ENCODE measurements around the gene SYT5.

DNA sequence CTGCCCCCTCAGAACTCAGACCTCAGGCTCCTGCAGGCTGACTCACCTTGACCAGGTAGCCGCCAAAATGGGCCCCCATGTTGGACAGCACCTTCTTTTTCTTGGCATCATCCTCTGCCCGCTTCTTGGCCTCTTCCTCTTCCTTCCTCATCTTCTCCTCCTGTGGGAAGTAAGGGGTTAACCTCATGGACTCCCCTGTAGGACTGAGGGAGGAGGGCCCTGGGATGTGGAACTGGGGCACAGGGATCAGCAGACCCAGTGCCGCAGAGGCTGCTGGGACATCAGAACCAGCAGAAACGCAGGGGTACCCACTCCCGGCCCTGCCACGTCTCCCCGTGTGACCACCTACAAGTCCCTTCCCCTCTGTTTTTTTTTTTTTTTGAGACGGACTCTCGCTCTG is 42.2 kb downstream of the SYT5 start:
- TF ChIP-seq NR3C1 (CRISPR knock-in tag; IDR thresholded peaks at IDR 0.05) (no peak), TAL1 (IDR thresholded peaks at IDR 0.05) (no peak), ZNF146 (CRISPR knock-in tag; IDR thresholded peaks at IDR 0.05; ENCODE audit: unreplicated experiment) (no peak), ZNF274 (IDR thresholded peaks at IDR 0.05; ENCODE audit: borderline replicate concordance, low read depth, low read length) (no peak)
- TF ChIP-seq, protein P1, sequence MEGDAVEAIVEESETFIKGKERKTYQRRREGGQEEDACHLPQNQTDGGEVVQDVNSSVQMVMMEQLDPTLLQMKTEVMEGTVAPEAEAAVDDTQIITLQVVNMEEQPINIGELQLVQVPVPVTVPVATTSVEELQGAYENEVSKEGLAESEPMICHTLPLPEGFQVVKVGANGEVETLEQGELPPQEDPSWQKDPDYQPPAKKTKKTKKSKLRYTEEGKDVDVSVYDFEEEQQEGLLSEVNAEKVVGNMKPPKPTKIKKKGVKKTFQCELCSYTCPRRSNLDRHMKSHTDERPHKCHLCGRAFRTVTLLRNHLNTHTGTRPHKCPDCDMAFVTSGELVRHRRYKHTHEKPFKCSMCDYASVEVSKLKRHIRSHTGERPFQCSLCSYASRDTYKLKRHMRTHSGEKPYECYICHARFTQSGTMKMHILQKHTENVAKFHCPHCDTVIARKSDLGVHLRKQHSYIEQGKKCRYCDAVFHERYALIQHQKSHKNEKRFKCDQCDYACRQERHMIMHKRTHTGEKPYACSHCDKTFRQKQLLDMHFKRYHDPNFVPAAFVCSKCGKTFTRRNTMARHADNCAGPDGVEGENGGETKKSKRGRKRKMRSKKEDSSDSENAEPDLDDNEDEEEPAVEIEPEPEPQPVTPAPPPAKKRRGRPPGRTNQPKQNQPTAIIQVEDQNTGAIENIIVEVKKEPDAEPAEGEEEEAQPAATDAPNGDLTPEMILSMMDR (IDR thresholded peaks at IDR 0.05 in 2 of 3, conservative IDR thresholded peaks at IDR 0.05 in 1 of 3; ENCODE audit: insufficient read depth in 2 of 3, low read depth in 1 of 3, low read length in 3 of 3): no peak
- TF ChIP-seq, protein P2, sequence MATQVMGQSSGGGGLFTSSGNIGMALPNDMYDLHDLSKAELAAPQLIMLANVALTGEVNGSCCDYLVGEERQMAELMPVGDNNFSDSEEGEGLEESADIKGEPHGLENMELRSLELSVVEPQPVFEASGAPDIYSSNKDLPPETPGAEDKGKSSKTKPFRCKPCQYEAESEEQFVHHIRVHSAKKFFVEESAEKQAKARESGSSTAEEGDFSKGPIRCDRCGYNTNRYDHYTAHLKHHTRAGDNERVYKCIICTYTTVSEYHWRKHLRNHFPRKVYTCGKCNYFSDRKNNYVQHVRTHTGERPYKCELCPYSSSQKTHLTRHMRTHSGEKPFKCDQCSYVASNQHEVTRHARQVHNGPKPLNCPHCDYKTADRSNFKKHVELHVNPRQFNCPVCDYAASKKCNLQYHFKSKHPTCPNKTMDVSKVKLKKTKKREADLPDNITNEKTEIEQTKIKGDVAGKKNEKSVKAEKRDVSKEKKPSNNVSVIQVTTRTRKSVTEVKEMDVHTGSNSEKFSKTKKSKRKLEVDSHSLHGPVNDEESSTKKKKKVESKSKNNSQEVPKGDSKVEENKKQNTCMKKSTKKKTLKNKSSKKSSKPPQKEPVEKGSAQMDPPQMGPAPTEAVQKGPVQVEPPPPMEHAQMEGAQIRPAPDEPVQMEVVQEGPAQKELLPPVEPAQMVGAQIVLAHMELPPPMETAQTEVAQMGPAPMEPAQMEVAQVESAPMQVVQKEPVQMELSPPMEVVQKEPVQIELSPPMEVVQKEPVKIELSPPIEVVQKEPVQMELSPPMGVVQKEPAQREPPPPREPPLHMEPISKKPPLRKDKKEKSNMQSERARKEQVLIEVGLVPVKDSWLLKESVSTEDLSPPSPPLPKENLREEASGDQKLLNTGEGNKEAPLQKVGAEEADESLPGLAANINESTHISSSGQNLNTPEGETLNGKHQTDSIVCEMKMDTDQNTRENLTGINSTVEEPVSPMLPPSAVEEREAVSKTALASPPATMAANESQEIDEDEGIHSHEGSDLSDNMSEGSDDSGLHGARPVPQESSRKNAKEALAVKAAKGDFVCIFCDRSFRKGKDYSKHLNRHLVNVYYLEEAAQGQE (IDR thresholded peaks at IDR 0.05; ENCODE audit: borderline replicate concordance): no peak
- TF ChIP-seq, protein P2 (CRISPR knock-in tag; IDR thresholded peaks at IDR 0.05; ENCODE audit: low read depth): no peak
- TF ChIP-seq, protein P3, sequence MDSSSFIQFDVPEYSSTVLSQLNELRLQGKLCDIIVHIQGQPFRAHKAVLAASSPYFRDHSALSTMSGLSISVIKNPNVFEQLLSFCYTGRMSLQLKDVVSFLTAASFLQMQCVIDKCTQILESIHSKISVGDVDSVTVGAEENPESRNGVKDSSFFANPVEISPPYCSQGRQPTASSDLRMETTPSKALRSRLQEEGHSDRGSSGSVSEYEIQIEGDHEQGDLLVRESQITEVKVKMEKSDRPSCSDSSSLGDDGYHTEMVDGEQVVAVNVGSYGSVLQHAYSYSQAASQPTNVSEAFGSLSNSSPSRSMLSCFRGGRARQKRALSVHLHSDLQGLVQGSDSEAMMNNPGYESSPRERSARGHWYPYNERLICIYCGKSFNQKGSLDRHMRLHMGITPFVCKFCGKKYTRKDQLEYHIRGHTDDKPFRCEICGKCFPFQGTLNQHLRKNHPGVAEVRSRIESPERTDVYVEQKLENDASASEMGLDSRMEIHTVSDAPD (CRISPR knock-in tag; IDR thresholded peaks at IDR 0.05): no peak
